HEK293T (cell line): Measurements from ENCODE around the gene TEX55.

Experiments used
- CTCF ChIA-PET: fragments of 350-600 bp; formaldehyde crosslinking; extraction: SDS; loops from one replicate; lab custom pipeline; 2021; ENCODE audit warnings: antibody characterized with exemption, inconsistent platforms; lab: Yijun Ruan, JAX
- POLR2A ChIA-PET: fragments of 350-600 bp; formaldehyde crosslinking; extraction: SDS; loops from one replicate; lab custom pipeline; 2020; ENCODE audit warnings: antibody characterized with exemption, inconsistent platforms; lab: Yijun Ruan, JAX
- DNase-seq: peaks from one replicate; pipeline ENCODE4 v3.0.0; 2012; ENCODE audit warnings: mixed read lengths; ENCODE audit errors: extremely low spot score
- ARNT ChIP-seq: fragments of 450-650 bp; IDR thresholded peaks from 2 replicates; pipeline ENCODE4 v1.6.1; 2017; ENCODE audit warnings: mild to moderate bottlenecking
- BHLHE40 ChIP-seq: fragments of 450-650 bp; IDR thresholded peaks from 2 replicates; pipeline ENCODE4 v1.6.1; 2016; ENCODE audit warnings: mild to moderate bottlenecking, moderate library complexity, borderline replicate concordance
- CTBP1 ChIP-seq: fragments of 450-650 bp; IDR thresholded peaks from 2 replicates; pipeline ENCODE4 v1.6.1; 2016; ENCODE audit warnings: borderline replicate concordance
- ELF4 ChIP-seq: fragments of 450-650 bp; IDR thresholded peaks from 2 replicates; pipeline ENCODE4 v1.6.1; 2017; ENCODE audit warnings: antibody characterized with exemption
- FOXA1 ChIP-seq: fragments of 450-650 bp; IDR thresholded peaks from 2 replicates; pipeline ENCODE4 v1.6.1; 2016; ENCODE audit warnings: mild to moderate bottlenecking
- FOXK2 ChIP-seq: fragments of 450-650 bp; IDR thresholded peaks from 2 replicates; pipeline ENCODE4 v1.6.1; 2016; ENCODE audit warnings: mild to moderate bottlenecking
- FOXM1 ChIP-seq: fragments of 450-650 bp; IDR thresholded peaks from 2 replicates; pipeline ENCODE4 v1.6.1; 2017; ENCODE audit warnings: mild to moderate bottlenecking, borderline replicate concordance
- HDGF ChIP-seq: fragments of 450-650 bp; IDR thresholded peaks from 2 replicates; pipeline ENCODE4 v1.6.1; 2017; ENCODE audit warnings: antibody characterized with exemption, borderline replicate concordance
- L3MBTL2 ChIP-seq: fragments of 450-650 bp; conservative IDR thresholded peaks from 2 replicates; pipeline ENCODE4 v1.6.1; 2016; ENCODE audit warnings: mild to moderate bottlenecking
- LEF1 ChIP-seq: fragments of 450-650 bp; IDR thresholded peaks from 2 replicates; pipeline ENCODE4 v1.6.1; 2017; ENCODE audit warnings: mild to moderate bottlenecking, borderline replicate concordance
- NFRKB ChIP-seq: fragments of 450-650 bp; IDR thresholded peaks from 2 replicates; pipeline ENCODE4 v1.6.1; 2016; ENCODE audit warnings: mild to moderate bottlenecking, moderate library complexity
- SP1 ChIP-seq: fragments of 450-650 bp; IDR thresholded peaks from 2 replicates; pipeline ENCODE4 v1.6.1; 2017
- SUZ12 ChIP-seq: fragments of 450-650 bp; IDR thresholded peaks from 2 replicates; pipeline ENCODE4 v1.6.1; 2016; ENCODE audit warnings: mild to moderate bottlenecking
- TARDBP ChIP-seq: fragments of 450-650 bp; IDR thresholded peaks from 2 replicates; pipeline ENCODE4 v1.6.1; 2016
- ZNF384 ChIP-seq: fragments of 450-650 bp; IDR thresholded peaks from 2 replicates; pipeline ENCODE4 v1.6.1; 2016
- TF ChIP-seq, protein P1 (sequence below): fragments of 450-650 bp; IDR thresholded peaks from 2 replicates; pipeline ENCODE4 v1.6.1; 2016

Gene TEX55

GRCh38 chr3:119173325-119173724 is 27.4 kb downstream of the TEX55 start, which contains the start of gene UPK1B:
UPK1B (plus strand) TSS chr3:119173598; CDS start chr3:119186742, 13,144 bp downstream.
- POLR2A ChIA-PET = no interaction called here
- DNase-seq = peak; percentile 22
- TF ChIP-seq, protein P1, sequence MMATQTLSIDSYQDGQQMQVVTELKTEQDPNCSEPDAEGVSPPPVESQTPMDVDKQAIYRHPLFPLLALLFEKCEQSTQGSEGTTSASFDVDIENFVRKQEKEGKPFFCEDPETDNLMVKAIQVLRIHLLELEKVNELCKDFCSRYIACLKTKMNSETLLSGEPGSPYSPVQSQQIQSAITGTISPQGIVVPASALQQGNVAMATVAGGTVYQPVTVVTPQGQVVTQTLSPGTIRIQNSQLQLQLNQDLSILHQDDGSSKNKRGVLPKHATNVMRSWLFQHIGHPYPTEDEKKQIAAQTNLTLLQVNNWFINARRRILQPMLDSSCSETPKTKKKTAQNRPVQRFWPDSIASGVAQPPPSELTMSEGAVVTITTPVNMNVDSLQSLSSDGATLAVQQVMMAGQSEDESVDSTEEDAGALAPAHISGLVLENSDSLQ = peak; percentile 63; the same call in 1 of the 2 replicates
- TF ChIP-seq ZNF384 = no peak
- CTCF ChIA-PET = no interaction called here

GRCh38 chr3:119175872-119176756 is 30.1 kb downstream of the TEX55 start:
- TF ChIP-seq HDGF (no peak), FOXA1 (no peak), SP1 (no peak), LEF1 (no peak), FOXK2 (no peak)
- CTCF ChIA-PET = no interaction called here

GRCh38 chr3:119176778-119177177 is 30.8 kb downstream of the TEX55 start:
- POLR2A ChIA-PET = no interaction called here
- CTCF ChIA-PET = no interaction called here

More at GRCh38 chr3:119175872-119176756, 30.1 kb downstream of the TEX55 start:
- POLR2A ChIA-PET = no interaction called here
- DNase-seq = no peak

GRCh38 chr3:119177321-119177720 is 31.4 kb downstream of the TEX55 start:
- ChIA-PET POLR2A (no interaction called here), CTCF (no interaction called here)
- DNase-seq = no peak
- TF ChIP-seq ELF4 (no peak), BHLHE40 (no peak), SP1 (no peak)

More at GRCh38 chr3:119176778-119177177, 30.8 kb downstream of the TEX55 start:
- DNase-seq = no peak
- TF ChIP-seq SP1 (no peak), CTBP1 (no peak), TARDBP (no peak), L3MBTL2 (no peak), HDGF (no peak), FOXM1 (no peak), FOXA1 (no peak), BHLHE40 (no peak), NFRKB (no peak)
- TF ChIP-seq, protein P1 = no peak

- TF ChIP-seq SP1 = no peak
- ChIA-PET POLR2A (no interaction called here), CTCF (no interaction called here)
- no peak for DNase-seq
Observed at GRCh38 chr3:119181765-119182164, 35.8 kb downstream of the TEX55 start.

DNA sequence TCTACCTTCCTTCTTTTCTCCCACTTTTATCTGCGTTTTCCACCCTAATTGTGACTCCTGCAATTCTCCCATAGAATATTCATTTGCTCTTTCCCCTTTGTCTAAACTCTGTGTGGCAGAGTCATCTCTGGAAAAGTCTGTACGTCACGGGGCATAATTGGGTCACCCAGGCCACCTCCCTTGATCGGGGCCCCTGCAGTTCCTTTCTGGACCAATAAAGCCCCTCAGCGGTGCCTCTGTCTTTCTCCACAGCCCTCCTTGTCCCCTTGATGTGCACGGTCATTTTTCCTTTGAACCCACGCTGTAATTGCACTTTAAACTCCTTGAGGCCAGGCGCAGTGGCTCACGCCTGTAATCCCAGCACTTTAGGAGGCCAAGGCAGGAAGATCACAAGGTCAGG is 38.1 kb downstream of the TEX55 start:
- ChIA-PET POLR2A (no interaction called here), CTCF (no interaction called here)
- TF ChIP-seq NFRKB (no peak), FOXK2 (no peak), L3MBTL2 (no peak), CTBP1 (no peak), HDGF (no peak), SUZ12 (no peak), LEF1 (no peak), FOXA1 (no peak), SP1 (no peak), ZNF384 (no peak), ARNT (no peak), ELF4 (no peak), TARDBP (no peak), FOXM1 (no peak), BHLHE40 (no peak)
- TF ChIP-seq, protein P1 = no peak
- DNase-seq = no peak
